ENCODE results near the gene RAPGEF1. TPM values are rescaled to one million over a fixed set of nuclear protein-coding genes. Genes with fewer than 3 reads are reported as not detected.

The RAPGEF1 gene
- total and polyA plus RNA-seq, 9 of the 15 experiments (the other 6 are each of a cell fraction or from before 2014, with no cell fraction given): 0.06 to 44.1 (median 19.9) TPM

DNA sequence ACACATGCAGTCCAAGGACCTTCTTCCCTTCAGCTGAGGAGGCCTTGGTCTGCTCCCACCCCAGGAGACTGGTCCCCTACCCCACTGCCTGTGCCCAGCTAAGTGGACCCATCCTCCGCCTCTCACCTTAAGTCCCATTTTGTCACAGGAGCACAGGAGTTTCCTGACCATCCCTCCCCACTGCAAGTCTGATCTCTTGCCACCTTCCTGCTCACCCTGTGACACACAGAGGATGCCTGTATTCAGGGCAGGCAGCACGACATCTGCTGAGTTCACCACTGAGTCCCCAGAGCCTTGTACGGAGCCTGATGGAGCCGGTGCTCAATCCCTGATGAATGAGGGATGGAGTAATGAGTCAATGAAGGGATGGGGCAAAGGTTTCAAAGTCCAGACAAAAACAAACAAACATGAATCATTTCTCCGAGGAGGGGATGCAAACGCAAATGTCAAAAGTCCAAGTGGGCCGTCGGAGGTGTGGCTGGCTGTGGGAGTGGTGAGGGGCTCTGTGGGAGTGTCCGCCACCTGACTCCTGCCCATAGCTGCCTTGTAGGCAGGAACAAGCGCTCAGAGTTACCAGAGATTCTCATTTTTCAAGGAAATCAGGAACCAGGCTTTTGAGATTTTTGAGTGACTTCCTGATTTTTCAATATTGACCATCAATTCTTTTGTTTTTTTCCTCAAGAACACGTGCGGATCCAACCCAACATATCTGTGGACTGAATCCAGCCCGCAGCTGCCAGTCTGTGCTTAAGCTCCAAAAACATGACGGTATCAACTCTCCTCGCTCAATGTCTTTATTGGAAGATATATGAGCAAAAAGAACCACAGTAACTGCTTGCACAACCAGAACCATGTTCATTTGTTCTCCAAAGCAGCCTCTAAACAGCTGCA lies 4.4 kb downstream of the RAPGEF1 start:
- no peaks in the 10 kb centered on the region for H3K27me3 ChIP-seq (ENCODE audit: control insufficient read depth in 2 of 2, insufficient read depth in 2 of 2, low read length in 2 of 2)
- H3K9me3 ChIP-seq (replicated peaks; ENCODE audit: control insufficient read depth, insufficient read depth, low read depth, low read length): no peaks in the 10 kb centered on the region
- peaks cover 4% of the 10 kb centered on the region for H3K9me1 ChIP-seq (ENCODE audit: control insufficient read depth, insufficient read depth, low read length)
- peaks cover 6% of the 10 kb centered on the region; the same call in 1 of the 3 replicates for H3K36me3 ChIP-seq (ENCODE audit: control insufficient read depth, insufficient read depth, low read length)
- no peak overlapping the region for H3K27ac ChIP-seq (ENCODE audit: extremely low read depth, low read depth, low read length)
- in situ Hi-C loops (cut with MboI) (no loop called here), intact Hi-C loops (cut with micrococcal nuclease) (loop anchor here (2.0 kb wide), 1 partner anchor 21 kb away; no protein-coding TSS in a partner anchor)
- no TSS peak for BruUV-seq (replicated peaks)
- peaks cover 24 to 30% of the 10 kb centered on the region in 2 experiments for H3K4me1 ChIP-seq (replicated peaks in 1 of 2; ENCODE audit: control insufficient read depth in 2 of 2, insufficient read depth in 2 of 2, low read length in 2 of 2)
- ATAC-seq: no peak
- H3K4me3 ChIP-seq: no peak overlapping the region
- FAIRE-seq: no peak
- peaks cover 54% of the 10 kb centered on the region for H4K20me1 ChIP-seq (replicated peaks; ENCODE audit: control insufficient read depth, insufficient read depth, low read length)
- H3K4me2 ChIP-seq (ENCODE audit: insufficient read depth, low read length): no peak overlapping the region
- DNase-seq (ENCODE audit: extremely low read depth in 1 of 4, low spot score in 3 of 4): no peak
- WGBS (ENCODE audit: insufficient coverage, low coverage, missing lambda C conversion rate): 85% methylated on average over 15 of the region's 15 CpGs
- peaks cover 65% of the 10 kb centered on the region for H3K79me2 ChIP-seq (ENCODE audit: control insufficient read depth, insufficient read depth, low read length)
- ChIA-PET CTCF (ENCODE audit: low intra/inter-chr PET ratio) (no interaction called here), POLR2A (interaction anchor here (0.6 to 1.9 kb wide), 3 partner anchors 9 to 338 kb away, joined by 3 to 10 read pairs (median 3); no protein-coding TSS in a partner anchor)
- peak overlapping the region in 1 of 2 experiments; percentile 24; a peak in 1 of 4 replicates for H3K9ac ChIP-seq (ENCODE audit: insufficient read depth in 1 of 2, low read depth in 2 of 2, low read length in 2 of 2)
- H2AFZ ChIP-seq (ENCODE audit: low read depth, low read length): no peak overlapping the region
- TF ChIP-seq ESRRB (CRISPR knock-in tag; IDR thresholded peaks at IDR 0.05; ENCODE audit: borderline replicate concordance): no peak
- no peak for TF ChIP-seq ZNF23 (CRISPR knock-in tag; IDR thresholded peaks at IDR 0.05)
- TF ChIP-seq, protein P1, sequence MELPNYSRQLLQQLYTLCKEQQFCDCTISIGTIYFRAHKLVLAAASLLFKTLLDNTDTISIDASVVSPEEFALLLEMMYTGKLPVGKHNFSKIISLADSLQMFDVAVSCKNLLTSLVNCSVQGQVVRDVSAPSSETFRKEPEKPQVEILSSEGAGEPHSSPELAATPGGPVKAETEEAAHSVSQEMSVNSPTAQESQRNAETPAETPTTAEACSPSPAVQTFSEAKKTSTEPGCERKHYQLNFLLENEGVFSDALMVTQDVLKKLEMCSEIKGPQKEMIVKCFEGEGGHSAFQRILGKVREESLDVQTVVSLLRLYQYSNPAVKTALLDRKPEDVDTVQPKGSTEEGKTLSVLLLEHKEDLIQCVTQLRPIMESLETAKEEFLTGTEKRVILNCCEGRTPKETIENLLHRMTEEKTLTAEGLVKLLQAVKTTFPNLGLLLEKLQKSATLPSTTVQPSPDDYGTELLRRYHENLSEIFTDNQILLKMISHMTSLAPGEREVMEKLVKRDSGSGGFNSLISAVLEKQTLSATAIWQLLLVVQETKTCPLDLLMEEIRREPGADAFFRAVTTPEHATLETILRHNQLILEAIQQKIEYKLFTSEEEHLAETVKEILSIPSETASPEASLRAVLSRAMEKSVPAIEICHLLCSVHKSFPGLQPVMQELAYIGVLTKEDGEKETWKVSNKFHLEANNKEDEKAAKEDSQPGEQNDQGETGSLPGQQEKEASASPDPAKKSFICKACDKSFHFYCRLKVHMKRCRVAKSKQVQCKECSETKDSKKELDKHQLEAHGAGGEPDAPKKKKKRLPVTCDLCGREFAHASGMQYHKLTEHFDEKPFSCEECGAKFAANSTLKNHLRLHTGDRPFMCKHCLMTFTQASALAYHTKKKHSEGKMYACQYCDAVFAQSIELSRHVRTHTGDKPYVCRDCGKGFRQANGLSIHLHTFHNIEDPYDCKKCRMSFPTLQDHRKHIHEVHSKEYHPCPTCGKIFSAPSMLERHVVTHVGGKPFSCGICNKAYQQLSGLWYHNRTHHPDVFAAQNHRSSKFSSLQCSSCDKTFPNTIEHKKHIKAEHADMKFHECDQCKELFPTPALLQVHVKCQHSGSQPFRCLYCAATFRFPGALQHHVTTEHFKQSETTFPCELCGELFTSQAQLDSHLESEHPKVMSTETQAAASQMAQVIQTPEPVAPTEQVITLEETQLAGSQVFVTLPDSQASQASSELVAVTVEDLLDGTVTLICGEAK (IDR thresholded peaks at IDR 0.05): no peak
- TF ChIP-seq, protein P1 (CRISPR knock-in tag; IDR thresholded peaks at IDR 0.05): no peak
- TF ChIP-seq ZNF431 (CRISPR knock-in tag; IDR thresholded peaks at IDR 0.05): no peak
- TF ChIP-seq KLF13 (tag; IDR thresholded peaks at IDR 0.05; ENCODE audit: borderline replicate concordance, low read depth): no peak
- no peak for TF ChIP-seq HDAC2 (IDR thresholded peaks at IDR 0.05)
- TF ChIP-seq ELF1 (tag; IDR thresholded peaks at IDR 0.05): no peak
- TF ChIP-seq FOXA3 (CRISPR knock-in tag; conservative IDR thresholded peaks at IDR 0.05 in 1 of 2, IDR thresholded peaks at IDR 0.05 in 1 of 2): no peak
- TF ChIP-seq SAFB (IDR thresholded peaks at IDR 0.05; ENCODE audit: borderline replicate concordance, low read depth, low read length): no peak
- TF ChIP-seq SIN3B (IDR thresholded peaks at IDR 0.05; ENCODE audit: low read depth): no peak
- TF ChIP-seq HNRNPK (IDR thresholded peaks at IDR 0.05; ENCODE audit: low read depth, low read length, poor library complexity, severe bottlenecking): no peak
